Naive thymus-derived CD4-positive, alpha-beta T cell (primary cell): Measurements from ENCODE around the gene CDC14A. TPM values are rescaled to one million over a fixed set of nuclear protein-coding genes. Genes with fewer than 3 reads are reported as not detected.
"Not testable (repeated sequence)": the region's sequence is repeated elsewhere in the genome, so short reads cannot be mapped to it uniquely, and the experiment has no call there.

Source experiments
- ATAC-seq: fragments of 150-1000 bp; cut with Tn5 transposase; 2 replicates; pipeline ENCODE4 v1.10.0; 2021; ENCODE audit warnings: mild to moderate bottlenecking, moderate library complexity
- CTCF ChIA-PET: fragments of 350-600 bp; sonication (Branson Sonifier 250); formaldehyde crosslinking; loops from one replicate; lab custom pipeline; 2021; ENCODE audit warnings: antibody characterized with exemption; lab: Charles Lee
- POLR2A ChIA-PET: fragments of 350-600 bp; sonication (Branson Sonifier 250); formaldehyde crosslinking; loops from one replicate; lab custom pipeline; 2021; ENCODE audit warnings: antibody characterized with exemption, inconsistent platforms; lab: Charles Lee
- DNase-seq, 9 donors: peaks; one replicate each; pipeline versions ENCODE4 v3.0.0 to v3.0.0-alpha.2; 2020 to 2022; ENCODE audit warnings: mixed read lengths in 1 of 9
- H3K27ac ChIP-seq: one replicate; pipeline ENCODE4 v1.7.0; 2013; ENCODE audit warnings: mild to moderate bottlenecking, low read depth, low read length, moderate library complexity
- H3K27me3 ChIP-seq, 2 donors: one replicate each; pipeline ENCODE4 v1.7.0; 2013; ENCODE audit warnings: low read length in 2 of 2, mild to moderate bottlenecking in 2 of 2, moderate library complexity in 2 of 2; ENCODE audit not compliant: control insufficient read depth in 2 of 2, insufficient read depth in 2 of 2
- H3K36me3 ChIP-seq, 3 experiments: 1 replicate in 2 of 3; 2 replicates in 1 of 3; pipeline ENCODE4 v1.7.0; 2013; ENCODE audit warnings: low read length in 3 of 3, mild to moderate bottlenecking in 3 of 3, moderate library complexity in 1 of 3; ENCODE audit not compliant: insufficient read depth in 3 of 3, control insufficient read depth in 2 of 3
- H3K4me1 ChIP-seq, 2 donors: one replicate each; pipeline ENCODE4 v1.7.0; 2013; ENCODE audit warnings: low read length in 2 of 2, mild to moderate bottlenecking in 2 of 2, moderate library complexity in 1 of 2; ENCODE audit not compliant: control insufficient read depth in 2 of 2, insufficient read depth in 2 of 2
- H3K4me3 ChIP-seq: 2 replicates; pipeline ENCODE4 v1.7.0; 2013; ENCODE audit warnings: mild to moderate bottlenecking, low read length
- H3K9me3 ChIP-seq, 3 experiments: 1 replicate in 2 of 3; 2 replicates in 1 of 3; pipeline ENCODE4 v1.7.0; 2013; ENCODE audit warnings: low read length in 3 of 3; ENCODE audit not compliant: control insufficient read depth in 2 of 3
- H3K27ac Mint-ChIP-seq, 9 donors: one replicate each; pipeline ENCODE4 v1.8.0; 2020 to 2022; ENCODE audit warnings: mixed read lengths in 9 of 9, mild to moderate bottlenecking in 8 of 9, moderate library complexity in 5 of 9, inconsistent platforms in 2 of 9
- H3K27me3 Mint-ChIP-seq, 5 donors: one replicate each; pipeline ENCODE4 v1.8.0; 2021 to 2022; ENCODE audit warnings: mixed read lengths in 5 of 5, mild to moderate bottlenecking in 1 of 5
- H3K36me3 Mint-ChIP-seq, 5 donors: one replicate each; pipeline ENCODE4 v1.8.0; 2020 to 2022; ENCODE audit warnings: mixed read lengths in 5 of 5, mild to moderate bottlenecking in 3 of 5, inconsistent platforms in 1 of 5
- H3K4me1 Mint-ChIP-seq, 7 donors: one replicate each; pipeline ENCODE4 v1.8.0; 2020 to 2022; ENCODE audit warnings: mixed read lengths in 7 of 7, mild to moderate bottlenecking in 3 of 7, inconsistent platforms in 1 of 7
- H3K4me3 Mint-ChIP-seq, 10 donors: one replicate each; pipeline ENCODE4 v1.8.0; 2020 to 2022; ENCODE audit warnings: mild to moderate bottlenecking in 10 of 10, mixed read lengths in 10 of 10, moderate library complexity in 6 of 10, inconsistent platforms in 2 of 10
- H3K9me3 Mint-ChIP-seq, 11 donors: one replicate each; pipeline ENCODE4 v1.8.0; 2020 to 2022; ENCODE audit warnings: mixed read lengths in 11 of 11, mild to moderate bottlenecking in 4 of 11, inconsistent platforms in 1 of 11, moderate library complexity in 1 of 11
- intact Hi-C, 2 donors: fragments of 100-400 bp; cut with micrococcal nuclease; formaldehyde crosslinking; loops; one replicate each; pipeline ENCODE4 v1.15.1; 2023
- polyA plus RNA-seq, 2 donors: library from polyadenylated mRNA; unstranded; fragments of 300-500 nt; fragmentation: Illumina TruSeq; gene quantifications; one replicate each; pipeline ENCODE4 v1.2.3, GENCODE V29; 2021
- total RNA-seq, 6 experiments: library from RNA in 5 of 6; stranded (reverse) in 5 of 6; gene quantifications; 1 replicate in 5 of 6; 2 replicates in 1 of 6; pipeline ENCODE4 v1.2.3 and lab custom pipeline; 2021 to 2026

The CDC14A gene
- total and polyA plus RNA-seq, 7 experiments from 2014 or later = 47.1 to 136 (median 79.3) TPM

DNA sequence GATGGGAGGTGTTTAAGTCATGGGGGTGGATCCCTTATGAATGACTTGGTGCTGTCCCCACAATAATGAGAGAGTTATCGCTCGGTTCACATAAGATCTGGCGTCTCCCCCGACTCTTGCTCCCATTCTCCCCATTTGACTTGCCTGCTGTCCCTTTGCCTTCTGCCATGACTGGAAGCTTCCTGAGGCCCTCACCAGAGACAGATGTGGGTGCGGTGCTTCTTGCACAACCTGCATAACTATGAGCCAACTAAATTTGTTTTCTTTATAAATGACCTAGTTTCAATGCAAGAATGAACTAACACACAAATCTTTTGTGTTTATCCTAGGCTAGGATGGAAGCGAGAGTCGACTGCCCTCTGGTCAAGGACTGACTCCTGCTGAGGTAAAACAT, 31.2 kb upstream of the CDC14A start:
- no peaks in the 10 kb centered on the region for H3K27me3 Mint-ChIP-seq
- H3K4me3 Mint-ChIP-seq = no peak overlapping the region
- H3K36me3 ChIP-seq = no peaks in the 10 kb centered on the region
- H3K27ac Mint-ChIP-seq = no peak overlapping the region
- H3K4me1 ChIP-seq = no peaks in the 10 kb centered on the region
- H3K36me3 Mint-ChIP-seq = peaks cover 0 to 13% (median 11%) of the 10 kb centered on the region in 5 donors
- ChIA-PET CTCF (no interaction called here), POLR2A (no interaction called here)
- intact Hi-C loops = no loop called here
- H3K27ac ChIP-seq = no peak overlapping the region
- peaks cover 0 to 17% (median 0%) of the 10 kb centered on the region in 3 experiments for H3K9me3 ChIP-seq
- H3K9me3 Mint-ChIP-seq = peaks cover 5 to 41% (median 19%) of the 10 kb centered on the region in 11 donors
- no peak overlapping the region for H3K4me3 ChIP-seq
- H3K27me3 ChIP-seq = no peaks in the 10 kb centered on the region
- ATAC-seq (no peak), DNase-seq (no peak)
- peaks cover 0 to 12% (median 0%) of the 10 kb centered on the region in 7 donors for H3K4me1 Mint-ChIP-seq

DNA sequence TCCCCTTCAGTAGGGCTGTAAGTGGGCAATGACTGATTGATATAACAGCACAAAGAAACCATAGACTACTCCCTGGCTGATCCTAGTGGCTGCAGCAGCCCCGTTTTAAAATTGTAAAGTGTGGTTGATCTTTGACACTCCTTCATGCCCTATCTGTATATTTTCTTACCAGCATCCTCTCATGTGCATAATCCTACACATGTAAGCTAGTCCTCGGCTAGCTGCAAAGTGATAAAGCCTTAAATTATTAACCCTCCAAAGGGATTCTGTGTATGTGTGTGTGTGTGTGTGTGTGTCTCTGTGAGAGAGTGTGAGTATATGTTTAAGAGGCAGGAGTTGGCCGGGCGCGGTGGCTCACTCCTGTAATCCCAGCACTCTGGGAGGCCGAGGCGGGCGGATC, 30.8 kb upstream of the CDC14A start:
- H3K36me3 ChIP-seq = no peaks in the 10 kb centered on the region
- Mint-ChIP-seq H3K4me1 (peaks cover 0 to 12% (median 0%) of the 10 kb centered on the region in 7 donors), H3K36me3 (peaks cover 0 to 13% (median 11%) of the 10 kb centered on the region in 5 donors), H3K4me3 (no peak overlapping the region), H3K27me3 (no peaks in the 10 kb centered on the region), H3K27ac (no peak overlapping the region), H3K9me3 (peaks cover 5 to 37% (median 16%) of the 10 kb centered on the region in 11 donors)
- H3K27ac ChIP-seq = no peak overlapping the region
- intact Hi-C loops = no loop called here
- no peaks in the 10 kb centered on the region for H3K4me1 ChIP-seq
- ChIA-PET CTCF (no interaction called here), POLR2A (no interaction called here)
- H3K27me3 ChIP-seq = no peaks in the 10 kb centered on the region
- ATAC-seq (no peak), DNase-seq (no peak)
- peaks cover 0 to 15% (median 0%) of the 10 kb centered on the region in 3 experiments for H3K9me3 ChIP-seq
- no peak overlapping the region for H3K4me3 ChIP-seq

DNA sequence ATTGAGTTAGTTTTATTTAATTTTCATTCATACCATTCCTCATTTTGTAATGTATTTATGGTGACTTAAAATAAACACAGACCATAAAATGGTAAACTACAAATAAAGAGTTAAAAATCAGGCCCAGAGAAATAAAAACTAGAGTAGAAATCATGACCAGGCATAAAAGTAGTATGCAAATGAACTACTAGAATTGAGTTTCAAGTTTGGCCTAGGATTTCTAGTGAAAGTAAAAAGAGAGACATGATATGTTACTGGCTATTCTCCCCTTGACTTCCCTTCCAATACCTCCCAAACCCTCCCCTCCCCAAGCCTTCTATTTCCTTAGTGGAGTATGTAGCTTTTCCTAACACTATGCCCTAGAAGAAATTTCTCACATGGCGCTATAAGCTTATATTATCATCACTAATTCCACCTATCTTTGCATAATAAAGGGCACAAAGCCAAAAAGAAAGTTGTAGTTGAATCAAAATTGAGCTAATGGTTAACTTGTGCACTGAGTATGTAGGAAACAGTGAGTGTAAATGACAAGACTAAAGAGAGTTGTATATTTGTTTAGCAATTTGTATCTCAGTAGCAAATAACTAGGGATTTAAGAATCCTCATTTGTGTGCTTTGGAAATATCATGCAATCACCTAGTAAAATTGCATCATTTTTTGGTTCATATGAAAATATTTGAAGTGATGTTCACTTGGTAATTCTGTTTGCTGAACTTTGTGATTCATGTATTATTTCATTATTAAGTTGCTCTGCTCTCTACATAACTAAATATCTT, 29.7 kb upstream of the CDC14A start:
- Histone ChIP-seq H3K27me3 (no peaks in the 10 kb centered on the region), H3K27ac (no peak overlapping the region), H3K4me1 (no peaks in the 10 kb centered on the region), H3K4me3 (no peak overlapping the region), H3K9me3 (peaks cover 0 to 15% (median 0%) of the 10 kb centered on the region in 3 experiments), H3K36me3 (no peaks in the 10 kb centered on the region)
- CTCF ChIA-PET = no interaction called here
- Mint-ChIP-seq H3K4me3 (no peak overlapping the region), H3K27me3 (no peaks in the 10 kb centered on the region), H3K4me1 (peaks cover 0 to 12% (median 0%) of the 10 kb centered on the region in 7 donors), H3K9me3 (peaks cover 5 to 25% (median 12%) of the 10 kb centered on the region in 11 donors), H3K27ac (no peak overlapping the region), H3K36me3 (peaks cover 0 to 13% (median 11%) of the 10 kb centered on the region in 5 donors)
- DNase-seq = no peak
- ATAC-seq = no peak
- POLR2A ChIA-PET = interaction anchor here (0.6 kb wide), 1 partner anchor 224 kb away, joined by 3 read pairs; no protein-coding TSS in a partner anchor
- intact Hi-C loops = no loop called here

DNA sequence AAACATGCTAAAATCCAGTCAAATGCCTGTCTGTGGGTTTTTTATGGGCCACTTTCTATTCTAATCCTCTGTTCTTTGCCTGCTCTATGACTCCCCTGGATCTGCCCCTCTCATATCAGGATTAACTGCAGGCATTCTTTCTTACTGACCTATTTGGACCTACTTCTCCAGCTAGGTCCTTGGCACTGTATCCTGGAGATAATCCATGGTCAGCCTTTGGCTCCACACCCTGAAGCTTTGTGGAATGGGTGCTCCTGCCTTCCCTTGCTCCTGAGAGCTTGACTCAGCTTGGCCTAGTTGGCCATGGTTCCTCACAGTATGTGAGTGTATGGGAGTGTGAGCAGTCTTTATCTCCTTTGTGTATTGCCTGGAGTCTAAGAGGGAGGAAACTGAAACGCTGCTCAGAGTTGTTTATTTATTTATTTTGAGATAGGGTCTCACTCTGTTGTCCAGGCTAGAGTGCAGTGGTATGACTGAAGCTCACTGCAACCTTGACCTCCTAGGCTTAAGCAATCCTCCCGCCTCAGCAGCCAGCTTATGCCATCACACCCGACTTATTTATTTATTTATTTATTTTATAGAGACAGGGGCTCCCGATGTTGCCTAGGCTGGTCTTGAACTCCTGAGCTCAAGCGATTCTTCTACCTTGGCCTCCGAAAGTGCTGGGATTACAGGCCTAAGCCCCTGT, 28.7 kb upstream of the CDC14A start:
- ChIA-PET POLR2A (interaction anchor here (0.6 kb wide), 2 partner anchors 22 to 225 kb away, joined by 3 to 4 read pairs; no protein-coding TSS in a partner anchor), CTCF (interaction anchor here (0.7 kb wide), 1 partner anchor 593 kb away, joined by 3 read pairs; no protein-coding TSS in a partner anchor)
- H3K4me1 Mint-ChIP-seq = peaks cover 0 to 12% (median 0%) of the 10 kb centered on the region in 7 donors
- Histone ChIP-seq H3K27me3 (no peaks in the 10 kb centered on the region), H3K9me3 (peaks cover 0 to 15% (median 0%) of the 10 kb centered on the region in 3 experiments), H3K4me3 (no peak overlapping the region), H3K4me1 (no peaks in the 10 kb centered on the region), H3K27ac (no peak overlapping the region), H3K36me3 (no peaks in the 10 kb centered on the region)
- DNase-seq (no peak), ATAC-seq (no peak)
- H3K9me3 Mint-ChIP-seq = peaks cover 5 to 23% (median 10%) of the 10 kb centered on the region in 11 donors
- no peak overlapping the region for H3K27ac Mint-ChIP-seq
- intact Hi-C loops = no loop called here
- no peak overlapping the region for H3K4me3 Mint-ChIP-seq
- peaks cover 0 to 13% (median 11%) of the 10 kb centered on the region in 5 donors for H3K36me3 Mint-ChIP-seq
- no peaks in the 10 kb centered on the region for H3K27me3 Mint-ChIP-seq

DNA sequence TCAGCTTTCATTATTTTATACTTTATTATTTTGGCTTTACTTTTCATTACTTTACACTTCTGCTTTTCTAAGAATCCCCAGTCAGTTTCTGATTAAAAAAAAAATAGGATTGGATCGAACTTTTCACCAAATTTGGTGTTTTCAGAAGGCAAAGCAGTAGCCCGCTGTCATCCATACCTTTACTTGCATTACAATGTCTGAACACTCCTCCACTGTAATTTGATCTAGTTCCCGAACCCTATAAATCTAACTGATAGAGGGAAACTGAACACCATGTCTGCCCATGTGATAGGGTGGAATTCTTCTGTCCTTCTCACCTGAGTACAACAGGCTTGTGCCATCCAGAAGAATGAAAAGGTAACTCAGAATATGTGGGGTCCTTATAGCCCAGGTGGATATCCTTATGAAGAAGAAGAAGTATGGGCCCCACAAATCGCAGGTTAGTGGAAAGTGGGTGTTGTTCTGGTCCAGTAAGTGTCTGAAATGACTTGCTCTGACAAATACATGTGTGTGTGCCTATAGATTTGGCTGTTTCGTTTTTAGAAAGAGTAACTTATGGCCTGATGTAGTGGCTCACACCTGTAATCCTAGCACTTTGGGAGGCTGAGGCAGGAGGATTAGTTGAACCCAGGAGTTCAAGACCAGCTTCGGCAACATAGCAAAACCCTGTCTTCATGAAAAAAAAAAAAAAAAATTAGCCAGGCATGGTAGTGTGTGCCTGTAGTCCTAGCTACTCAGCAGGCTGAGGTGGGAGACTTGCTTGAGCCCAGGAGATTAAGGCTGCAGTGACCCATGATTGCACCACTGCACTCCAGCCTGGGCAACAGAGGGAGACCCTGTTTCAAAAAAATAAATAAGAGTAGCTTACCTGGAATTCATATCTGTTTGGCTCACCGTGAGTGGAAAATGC, 26.6 kb upstream of the CDC14A start:
- DNase-seq = no peak
- ChIA-PET POLR2A (no interaction called here), CTCF (no interaction called here)
- intact Hi-C loops = no loop called here
- Histone ChIP-seq H3K36me3 (no peaks in the 10 kb centered on the region), H3K4me3 (no peak overlapping the region), H3K9me3 (peaks cover 0 to under 1% (median 0%) of the 10 kb centered on the region in 3 experiments), H3K4me1 (no peaks in the 10 kb centered on the region), H3K27ac (no peak overlapping the region), H3K27me3 (no peaks in the 10 kb centered on the region)
- peaks cover 0 to 6% (median 0%) of the 10 kb centered on the region in 5 donors for H3K27me3 Mint-ChIP-seq
- no peak for ATAC-seq
- H3K27ac Mint-ChIP-seq = peak overlapping the region in 1 of 9 donors; percentile 22
- no peak overlapping the region for H3K4me3 Mint-ChIP-seq
- peaks cover 0 to 6% (median 3%) of the 10 kb centered on the region in 5 donors for H3K36me3 Mint-ChIP-seq
- peaks cover 0 to 12% (median 0%) of the 10 kb centered on the region in 7 donors for H3K4me1 Mint-ChIP-seq
- H3K9me3 Mint-ChIP-seq = peaks cover 0 to 7% (median 2%) of the 10 kb centered on the region in 11 donors

DNA sequence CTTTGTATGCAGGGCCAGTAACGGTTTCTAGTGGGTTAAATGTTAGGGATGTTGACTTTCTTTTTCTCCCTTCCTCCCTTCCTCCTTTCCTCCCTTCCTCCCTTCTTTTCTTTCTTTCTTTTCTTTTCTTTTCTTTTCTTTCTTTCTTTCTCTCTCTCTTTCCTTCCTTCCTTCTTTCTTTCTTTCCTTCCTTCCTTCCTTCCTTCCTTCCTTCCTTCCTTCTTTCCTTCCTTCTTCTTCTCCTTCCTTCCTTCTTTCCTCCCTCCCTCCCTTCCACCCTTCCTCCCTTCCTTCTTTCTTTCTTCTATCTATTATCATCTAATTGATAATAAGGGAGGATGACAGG, 26.0 kb upstream of the CDC14A start:
- H3K27me3 ChIP-seq, H3K27ac ChIP-seq, DNase-seq, H3K9me3 Mint-ChIP-seq, POLR2A ChIA-PET, ATAC-seq, H3K4me3 Mint-ChIP-seq, H3K36me3 ChIP-seq, H3K27me3 Mint-ChIP-seq, H3K4me1 ChIP-seq, H3K9me3 ChIP-seq, intact Hi-C loops, H3K36me3 Mint-ChIP-seq, H3K4me3 ChIP-seq, CTCF ChIA-PET: not testable (repeated sequence)
- peak overlapping the region in 1 of 9 donors; percentile 22 for H3K27ac Mint-ChIP-seq
- H3K4me1 Mint-ChIP-seq = peaks cover 0 to 12% (median 0%) of the 10 kb centered on the region in 7 donors
